Stimulated activated CD8-positive, alpha-beta memory T cell treated with anti-CD3 and anti-CD28 coated beads, Interleukin-7, amount 100 ng/mL, for 1 hour (primary cell): Measurements from ENCODE around the gene CMTM5.
"Not testable (repeated sequence)": the region's sequence is repeated elsewhere in the genome, so short reads cannot be mapped to it uniquely, and the experiment has no call there.

Experiments used
- DNase-seq, 2 donors: peaks; one replicate each; pipeline ENCODE4 v3.0.0-alpha.2; 2020; ENCODE audit warnings: low read depth in 2 of 2

CMTM5 gene

DNA sequence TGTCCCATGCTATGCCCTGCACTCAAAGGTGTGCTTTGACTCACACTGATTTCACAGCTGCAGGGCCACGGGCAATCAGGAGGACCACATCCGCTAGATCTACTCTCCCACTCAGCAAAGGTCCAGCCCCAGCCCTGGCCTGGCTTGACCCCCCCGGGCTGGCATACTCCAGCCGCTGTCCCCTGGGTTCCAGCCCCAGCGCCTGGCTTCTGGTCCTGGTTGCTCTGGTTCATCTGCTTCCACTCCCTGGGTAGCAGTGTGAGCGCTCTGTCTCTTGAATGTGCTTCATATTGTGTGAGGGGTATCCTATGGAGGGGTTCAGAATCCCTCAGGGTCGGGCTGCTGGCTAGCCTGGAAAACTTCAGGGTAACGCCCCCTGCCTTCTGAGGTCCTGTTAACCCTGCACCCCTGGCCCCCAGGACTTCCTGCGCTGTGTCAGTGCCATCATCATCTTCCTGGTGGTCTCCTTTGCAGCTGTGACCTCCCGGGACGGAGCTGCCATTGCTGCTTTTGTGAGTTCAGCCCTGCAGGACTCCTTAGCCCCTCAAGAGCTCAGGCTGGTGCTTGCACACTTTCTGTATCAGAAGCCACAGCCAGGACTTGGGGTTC lies 1.9 kb downstream of the CMTM5 start:
- DNase-seq: no peak

DNA sequence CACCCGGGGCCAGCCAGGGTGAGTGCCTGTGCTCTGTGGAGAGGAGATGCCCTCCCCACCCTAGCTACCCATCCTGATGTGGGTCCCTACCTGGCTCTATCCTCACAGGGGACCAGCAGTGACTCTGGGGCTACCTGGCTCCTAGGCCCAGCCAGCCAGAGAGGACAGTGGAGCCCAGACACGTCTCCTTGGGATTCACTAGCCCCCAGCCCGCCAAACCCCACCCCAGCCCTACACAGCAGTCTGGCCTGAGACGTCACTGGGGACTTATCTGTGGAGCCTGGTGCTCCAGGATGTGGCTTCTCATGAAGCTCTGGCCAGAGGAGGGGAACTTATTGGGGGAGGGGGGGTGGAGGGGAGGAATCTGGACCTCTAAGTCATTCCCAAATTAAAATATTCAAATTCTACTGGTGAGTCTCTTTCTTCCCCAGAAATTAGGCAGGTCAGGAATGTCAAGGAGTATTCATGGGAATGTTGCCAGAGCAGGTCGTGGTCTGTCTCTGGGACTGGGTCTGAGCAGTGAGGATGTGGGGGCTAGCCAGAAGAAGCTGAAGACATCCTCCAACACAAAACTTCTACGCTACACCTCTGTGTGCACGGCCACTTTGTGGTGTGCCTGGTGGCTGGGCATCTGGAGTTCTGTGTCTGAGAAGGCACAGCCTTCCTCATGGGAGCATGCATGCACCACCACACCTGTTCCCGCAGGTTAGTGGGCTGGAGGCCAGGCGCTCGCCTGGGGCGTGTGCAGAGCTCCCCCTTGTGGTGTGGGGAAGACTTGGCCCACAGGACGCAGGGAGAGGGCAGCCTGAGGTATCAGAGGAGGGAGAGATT lies 2.7 kb downstream of the CMTM5 start:
- peak; percentile 20 to 37 for DNase-seq

- DNase-seq: no peak
These were observed 3.5 kb downstream of the CMTM5 start for GRCh38 chr14:23380197-23380914.

DNA sequence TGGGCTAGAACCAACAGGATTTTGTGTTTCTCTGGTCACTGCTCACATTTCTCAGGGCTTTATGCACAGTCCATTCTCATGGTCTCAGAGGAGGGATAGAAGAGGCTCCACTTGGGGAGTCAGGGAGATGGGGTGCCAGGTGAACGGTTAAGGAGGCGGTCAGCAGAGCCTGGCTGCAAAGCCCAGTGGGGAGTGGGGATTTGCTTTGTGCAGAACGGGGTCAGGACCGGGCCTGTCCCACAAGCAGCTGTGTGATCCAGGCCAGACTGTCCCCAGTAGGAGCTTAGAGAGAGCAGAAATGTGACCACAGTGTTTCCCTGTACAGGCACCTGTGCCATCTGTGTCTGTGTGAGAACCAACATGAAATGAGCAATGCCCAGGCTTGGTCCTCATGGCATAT lies 4.1 kb downstream of the CMTM5 start:
- no peak for DNase-seq

- no peak for DNase-seq
These were observed 5.0 kb downstream of the CMTM5 start for GRCh38 chr14:23381871-23382270.

- DNase-seq: no peak
These were observed 5.4 kb downstream of the CMTM5 start for GRCh38 chr14:23382276-23382675.

GRCh38 chr14:23382731-23383440 lies 6.0 kb downstream of the CMTM5 start:
- DNase-seq: no peak

- DNase-seq: no peak
These were observed 7.7 kb downstream of the CMTM5 start for GRCh38 chr14:23384364-23385080.

DNA sequence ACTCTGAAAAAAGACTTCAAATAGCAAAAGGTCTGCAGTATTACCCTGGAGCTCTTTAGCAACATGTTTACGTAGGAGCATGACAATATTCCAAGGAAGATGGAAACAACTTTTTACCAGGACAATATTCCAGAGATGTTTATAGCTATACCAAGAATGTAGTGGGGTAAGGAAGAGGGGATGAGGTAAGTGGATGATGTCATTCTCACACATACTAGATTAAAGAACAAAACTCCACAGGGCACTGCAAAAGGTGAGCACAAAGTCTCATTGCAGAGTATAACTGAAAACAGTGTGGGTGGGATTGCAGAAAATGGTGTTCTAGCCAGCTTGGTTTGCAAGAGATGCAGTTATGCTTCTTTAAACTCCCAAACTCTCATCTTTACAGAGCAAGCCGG lies 8.4 kb downstream of the CMTM5 start:
- no peak for DNase-seq

DNA sequence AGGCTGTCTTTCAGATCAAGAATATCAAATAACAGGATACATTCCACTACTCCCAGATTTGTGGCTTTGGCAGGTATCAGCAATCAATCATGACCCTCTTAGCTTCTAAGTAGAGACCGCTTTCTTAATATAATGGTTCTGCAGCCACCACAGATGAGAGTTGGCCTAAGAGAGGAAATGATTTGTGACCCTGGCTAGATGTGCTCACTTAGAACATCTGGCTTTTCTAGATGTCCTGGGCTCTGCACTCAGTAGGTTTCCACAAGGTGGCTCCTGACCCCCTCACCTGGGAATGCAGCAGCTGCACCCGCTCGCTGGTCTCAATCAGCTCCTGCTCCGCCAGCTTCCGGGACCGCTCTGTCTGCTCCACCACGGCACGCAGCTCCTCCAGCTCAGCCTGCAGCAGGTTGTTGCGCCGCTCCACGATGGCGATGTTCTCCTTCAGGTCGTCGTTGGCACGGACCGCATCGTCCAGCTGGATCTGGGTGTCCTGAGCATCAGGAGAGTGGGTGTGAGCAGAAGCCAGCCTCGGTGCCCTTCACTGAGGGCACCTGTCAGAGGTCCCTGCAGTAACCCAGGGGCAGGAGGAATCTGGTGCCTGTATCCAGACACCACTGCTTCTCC lies 8.9 kb downstream of the CMTM5 start:
- DNase-seq: no peak

GRCh38 chr14:23386266-23386657 lies 9.4 kb downstream of the CMTM5 start:
- not testable (repeated sequence) for DNase-seq

GRCh38 chr14:23386999-23387398 lies 10.2 kb downstream of the CMTM5 start:
- no peak for DNase-seq

GRCh38 chr14:23387916-23388882 lies 11.4 kb downstream of the CMTM5 start:
- DNase-seq: no peak

GRCh38 chr14:23388996-23389395 lies 12.2 kb downstream of the CMTM5 start:
- DNase-seq: no peak

- DNase-seq: no peak
These were observed 12.6 kb downstream of the CMTM5 start for GRCh38 chr14:23389396-23389795.

DNA sequence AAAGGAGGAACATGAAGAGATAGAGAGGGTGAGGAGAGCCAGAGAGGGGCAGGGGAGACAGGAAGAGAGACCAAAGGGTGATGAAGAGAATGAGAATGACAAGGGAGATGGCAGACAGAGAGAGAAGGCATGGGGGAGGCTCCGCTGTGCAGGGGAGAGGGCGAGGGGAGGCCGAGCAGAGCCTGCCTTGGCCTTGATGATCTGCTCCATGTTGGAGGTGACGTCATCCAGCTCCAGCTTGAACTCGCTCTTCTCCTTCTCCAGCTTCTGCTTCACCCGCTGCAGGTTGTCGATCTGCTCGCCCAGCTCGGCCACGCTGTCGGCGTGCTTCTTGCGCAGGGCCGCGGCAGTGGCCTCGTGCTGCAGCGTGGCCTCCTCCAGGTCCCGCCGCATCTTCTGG lies 13.0 kb downstream of the CMTM5 start:
- not testable (repeated sequence) for DNase-seq

- no peak for DNase-seq
These were observed 15.8 kb downstream of the CMTM5 start for GRCh38 chr14:23392613-23393012.

DNA sequence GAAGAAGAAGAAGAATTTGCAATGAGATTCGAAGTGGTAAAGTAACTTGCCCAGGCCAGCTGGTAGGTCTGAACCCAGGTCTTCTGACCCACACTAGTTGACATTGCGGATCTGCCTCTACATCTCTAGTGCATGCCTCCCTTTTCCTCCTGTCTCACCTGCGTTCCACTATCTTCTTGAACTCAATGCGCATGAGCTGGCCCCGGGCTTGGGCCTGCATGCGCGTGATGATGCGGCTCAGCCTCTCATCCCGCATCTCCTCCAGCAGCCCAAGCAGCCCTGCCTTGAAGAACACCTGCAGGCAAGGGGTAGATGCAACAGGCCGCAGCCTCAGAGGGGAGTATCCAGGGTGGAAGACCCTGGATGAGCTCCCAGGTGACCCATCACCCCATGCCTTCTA lies 19.3 kb downstream of the CMTM5 start:
- DNase-seq: no peak

- no peak for DNase-seq
These were observed 20.0 kb downstream of the CMTM5 start for GRCh38 chr14:23396781-23397407.
